Psoas muscle (tissue), 8 donors: ENCODE measurements around the gene GLIS2. TPM values are rescaled to one million over a fixed set of nuclear protein-coding genes. Genes with fewer than 3 reads are reported as not detected.

ENCODE experiments used
- ATAC-seq, 4 donors: fragments of 200-7000 bp; cut with Tn5 transposase; one replicate each; pipeline ENCODE4 v1.9.1; 2020; ENCODE audit warnings: moderate library complexity in 3 of 4, mild to moderate bottlenecking in 2 of 4
- DNase-seq, 2 donors: peaks; one replicate each; pipeline ENCODE4 v3.0.0-alpha.2; 2020
- H3K27ac ChIP-seq: fragments of 200-600 bp; one replicate; pipeline ENCODE4 v1.8.0; 2022
- H3K27me3 ChIP-seq, 3 donors: fragments of 200-600 bp in 1 of 3; one replicate each; pipeline versions ENCODE4 v1.6.1 to v1.8.0; 2013 to 2022; ENCODE audit warnings: low read length in 2 of 3, mild to moderate bottlenecking in 2 of 3, moderate library complexity in 1 of 3; ENCODE audit not compliant: insufficient read depth in 3 of 3
- H3K36me3 ChIP-seq, 2 donors: fragments of 200-600 bp in 1 of 2; one replicate each; pipeline versions ENCODE4 v1.6.1 to v1.8.0; 2013 to 2022; ENCODE audit warnings: low read depth in 1 of 2, mild to moderate bottlenecking in 1 of 2, moderate library complexity in 1 of 2; ENCODE audit not compliant: insufficient read depth in 1 of 2
- H3K4me1 ChIP-seq: fragments of 200-600 bp; one replicate; pipeline ENCODE4 v1.8.0; 2022
- H3K4me3 ChIP-seq: fragments of 200-600 bp; one replicate; pipeline ENCODE4 v1.8.0; 2022; ENCODE audit warnings: mild to moderate bottlenecking
- H3K9me3 ChIP-seq: fragments of 200-600 bp; one replicate; pipeline ENCODE4 v1.8.0; 2022
- CTCF ChIP-seq: fragments of 200-600 bp; IDR thresholded peaks from one replicate; pipeline ENCODE4 v1.8.0; 2022; ENCODE audit warnings: antibody characterized with exemption
- WGBS, 3 donors: extraction: QIAGEN DNeasy Blood & Tissue Kit; methylation state at CpG; one replicate each; pipeline versions ENCODE4 v1.1.6 to v1.1.7; 2013; 5-methylcytosine and 5-hydroxymethylcytosine counted together
- intact Hi-C, 2 donors: fragments of 100-400 bp; cut with DNase I; formaldehyde crosslinking; loops; one replicate each; pipeline versions ENCODE4 v1.11.0 to v1.14.2; 2022
- polyA plus RNA-seq, 3 donors: library from polyadenylated mRNA; stranded (reverse); fragments of 200-250 nt; gene quantifications; one replicate each; pipeline ENCODE4 v1.2.3, GENCODE V29; 2013
- total RNA-seq, 4 donors: library from RNA; stranded (reverse); fragmentation: NEBNext Ultra II Directional in 2 of 4; extraction: Animal tissue kit (Norgen Biotek cat#: 25700) in 2 of 4; gene quantifications; one replicate each; pipeline versions ENCODE4 v1.2.1 to v1.2.4, GENCODE V29; 2021 to 2023
- donor health status: healthy with polysubstance abuse.
- donor health status: DM: no; HTN: no; CAD: no; lungs with moderate emphysema.
- donor health status: Bipolar disorder and iron deficiency.
- donor health status: healthy.
- donor health status: DM: yes; HTN: yes; CAD: no.
- donor health status: DM: no; HTN: no; CAD: no.
- donor health status: DM: no; HTN: no; CAD: no.
- donor health status: DM: yes; HTN: yes; CAD: no.

The GLIS2 gene
- total and polyA plus RNA-seq, 7 donors = 0.96 to 3.3 (median 1.7) TPM

- TF ChIP-seq CTCF = no peak
- ATAC-seq (peak; percentile 84 to 89 (median 86)), DNase-seq (peak; percentile 95 to 96)
- Histone ChIP-seq H3K4me3 (peak overlapping the region; percentile 73), H3K9me3 (no peaks in the 10 kb centered on the region), H3K4me1 (peaks cover 23% of the 10 kb centered on the region), H3K27me3 (no peaks in the 10 kb centered on the region), H3K27ac (peak overlapping the region; percentile 97), H3K36me3 (no peaks in the 10 kb centered on the region)
- intact Hi-C loops = no loop called here
- WGBS, 3 donors = 0% methylated on average over 46 to 72 of the region's 72 CpGs
Measured at GRCh38 chr16:4271176-4272113, 44.4 kb upstream of the GLIS2 start.

- peak; percentile 12 to 41 (median 28) for ATAC-seq
- Histone ChIP-seq H3K4me1 (peaks cover 23% of the 10 kb centered on the region), H3K9me3 (no peaks in the 10 kb centered on the region), H3K27ac (peak overlapping the region; percentile 97), H3K36me3 (no peaks in the 10 kb centered on the region), H3K27me3 (no peaks in the 10 kb centered on the region), H3K4me3 (peak overlapping the region; percentile 73)
- intact Hi-C loops = no loop called here
- 0 to 1% (median 0%) methylated on average over 44 to 79 of the region's 79 CpGs for WGBS, 3 donors
- peak; percentile 60 to 79 for DNase-seq
- no peak for TF ChIP-seq CTCF
Measured at GRCh38 chr16:4272114-4272956, 43.5 kb upstream of the GLIS2 start.

- Histone ChIP-seq H3K9me3 (no peaks in the 10 kb centered on the region), H3K36me3 (no peaks in the 10 kb centered on the region), H3K4me1 (peaks cover 23% of the 10 kb centered on the region), H3K27ac (peak overlapping the region; percentile 97), H3K27me3 (no peaks in the 10 kb centered on the region), H3K4me3 (peak overlapping the region; percentile 73)
- ATAC-seq (peak; percentile 5 to 25 (median 13)), DNase-seq (peak; percentile 64 to 75)
- intact Hi-C loops = no loop called here
- WGBS, 3 donors = 7 to 14% (median 10%) methylated on average over 22 to 25 of the region's 25 CpGs
- peak; percentile 36 for TF ChIP-seq CTCF
Measured at GRCh38 chr16:4273858-4274311, 42.0 kb upstream of the GLIS2 start.

- Histone ChIP-seq H3K36me3 (no peaks in the 10 kb centered on the region), H3K27ac (no peak overlapping the region), H3K4me1 (peaks cover 11% of the 10 kb centered on the region), H3K27me3 (no peaks in the 10 kb centered on the region), H3K4me3 (no peak overlapping the region), H3K9me3 (no peaks in the 10 kb centered on the region)
- no peak for TF ChIP-seq CTCF
- WGBS, 3 donors = 73 to 82% (median 78%) methylated on average over 6 of the region's 6 CpGs
- intact Hi-C loops = no loop called here
- ATAC-seq (no peak), DNase-seq (no peak)
Measured at GRCh38 chr16:4275861-4276260, 40.0 kb upstream of the GLIS2 start.
